C4-2B (cell line): Measurements from ENCODE around the gene ARGLU1.

Source experiments
- H3K27ac ChIP-seq: fragments of 450-650 bp; 2 replicates; pipeline ENCODE4 v1.5.1; 2017
- CTCF ChIP-seq: fragments of 450-650 bp; conservative IDR thresholded peaks from 2 replicates; pipeline ENCODE4 v1.5.1; 2017; ENCODE audit warnings: mild to moderate bottlenecking
- ZFX ChIP-seq: fragments of 450-650 bp; IDR thresholded peaks from 2 replicates; pipeline ENCODE4 v1.6.1; 2017

The ARGLU1 gene

GRCh38 chr13:106521095-106521799 is 46.7 kb downstream of the ARGLU1 start:
- TF ChIP-seq ZFX (no peak), CTCF (no peak)
- no peak overlapping the region for H3K27ac ChIP-seq

GRCh38 chr13:106520251-106521054 is 47.5 kb downstream of the ARGLU1 start:
- peak; percentile 53 for TF ChIP-seq CTCF
- no peak for TF ChIP-seq ZFX
- no peak overlapping the region for H3K27ac ChIP-seq

- TF ChIP-seq CTCF = no peak
- TF ChIP-seq ZFX = no peak
- no peak overlapping the region for H3K27ac ChIP-seq
Observed at GRCh38 chr13:106518512-106518911, 49.4 kb downstream of the ARGLU1 start.

GRCh38 chr13:106517109-106517847 is 50.7 kb downstream of the ARGLU1 start:
- TF ChIP-seq ZFX (no peak), CTCF (no peak)

GRCh38 chr13:106515635-106516254 is 52.2 kb downstream of the ARGLU1 start:
- H3K27ac ChIP-seq = no peak overlapping the region
- TF ChIP-seq CTCF (no peak), ZFX (no peak)

More at GRCh38 chr13:106517109-106517847, 50.7 kb downstream of the ARGLU1 start:
- H3K27ac ChIP-seq = no peak overlapping the region

GRCh38 chr13:106514928-106515634 is 52.9 kb downstream of the ARGLU1 start:
- TF ChIP-seq CTCF (no peak), ZFX (no peak)
- no peak overlapping the region for H3K27ac ChIP-seq
